ENCODE results near the gene CNTN5.
"Not testable (repeated sequence)": the region's sequence is repeated elsewhere in the genome, so short reads cannot be mapped to it uniquely, and the experiment has no call there.

Gene CNTN5

DNA sequence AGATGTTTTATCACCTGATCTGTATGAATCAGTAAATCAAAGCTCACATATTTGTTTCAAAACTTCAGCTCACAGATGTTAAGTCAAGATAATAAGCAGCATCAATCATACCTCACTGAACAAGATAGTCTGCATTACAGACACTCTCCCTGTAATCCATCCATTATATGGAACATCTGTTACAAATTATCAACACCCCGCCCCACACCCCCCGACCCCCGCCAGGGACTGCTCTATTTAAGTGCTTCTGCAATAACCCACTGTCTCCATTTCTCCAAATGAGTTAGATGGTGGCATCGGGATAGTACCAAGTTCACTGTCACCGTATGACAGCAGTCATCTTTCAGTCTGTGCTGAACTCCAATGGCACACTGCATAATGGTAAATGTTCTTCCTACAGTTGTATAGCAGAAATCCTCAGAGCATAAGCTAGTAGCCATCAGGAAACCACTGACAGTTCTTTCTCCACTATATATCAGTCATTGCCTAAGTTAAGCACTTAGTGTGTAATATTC lies 1219.3 kb downstream of the CNTN5 start:
- Histone ChIP-seq H3K23ac (ENCODE audit: low read length) (no peak overlapping the region), H3K79me2 (ENCODE audit: control insufficient read depth, insufficient read depth, low read length, poor library complexity) (no peaks in the 10 kb centered on the region), H3K79me1 (ENCODE audit: low read length) (no peaks in the 10 kb centered on the region), H3K4me2 (ENCODE audit: low read length) (no peak overlapping the region), H3K9ac (ENCODE audit: low read length) (no peak overlapping the region), H3K4me3 (ENCODE audit: low read depth, low read length) (no peak overlapping the region), H2AK5ac (ENCODE audit: low read length) (no peak overlapping the region), H3K9me3 (ENCODE audit: insufficient read depth, low read depth, low read length) (peaks cover 2% of the 10 kb centered on the region), H2BK12ac (ENCODE audit: low read length) (no peak overlapping the region), H4K8ac (ENCODE audit: low read depth, low read length) (no peak overlapping the region), H3K27me3 (ENCODE audit: insufficient read depth, low read length) (no peaks in the 10 kb centered on the region), H3K36me3 (ENCODE audit: control insufficient read depth in 1 of 2, insufficient read depth in 2 of 2, low read length in 2 of 2) (no peaks in the 10 kb centered on the region), H2AFZ (ENCODE audit: insufficient read depth, low read length, poor library complexity) (no peak overlapping the region), H2BK120ac (ENCODE audit: insufficient read depth, low read length, poor library complexity) (no peak overlapping the region), H3K27ac (ENCODE audit: low read depth, low read length) (no peak overlapping the region), H3K18ac (ENCODE audit: low read length) (no peak overlapping the region), H2BK5ac (ENCODE audit: low read depth, low read length, poor library complexity) (no peak overlapping the region), H4K91ac (ENCODE audit: low read depth, low read length) (no peak overlapping the region), H3K4me1 (ENCODE audit: control insufficient read depth in 1 of 2, insufficient read depth in 2 of 2, low read length in 2 of 2) (no peaks in the 10 kb centered on the region), H3K4ac (ENCODE audit: low read depth, low read length) (no peak overlapping the region), H4K12ac (ENCODE audit: low read depth, low read length) (no peak overlapping the region), H3K14ac (ENCODE audit: low read length) (no peak overlapping the region)
- peak in 1 of 2 donors; percentile 28 for DNase-seq
- WGBS (ENCODE audit: extremely low coverage, insufficient coverage, insufficient read length): no CpG with 5 or more reads among the region's 5 CpGs

DNA sequence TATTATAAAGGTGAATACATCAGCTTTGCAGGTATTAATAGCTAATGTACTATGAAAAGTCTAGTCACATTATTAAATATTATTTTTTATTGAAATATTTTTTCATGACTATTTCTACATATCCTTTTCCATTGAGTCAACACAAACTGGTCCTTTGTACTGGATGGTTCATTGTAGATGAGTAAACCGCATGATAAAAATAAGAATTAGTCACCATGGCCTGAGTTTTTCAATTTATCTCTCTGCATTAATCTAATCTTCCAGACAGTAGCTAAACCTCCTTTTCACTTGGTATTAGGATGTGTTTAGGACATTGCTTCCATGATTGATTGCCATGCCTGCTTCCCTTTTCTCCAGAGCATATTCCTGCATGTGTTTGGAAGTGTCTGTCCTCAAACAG lies 1227.0 kb downstream of the CNTN5 start:
- Histone ChIP-seq H3K4me2 (ENCODE audit: low read length) (no peak overlapping the region), H3K4me1 (ENCODE audit: control insufficient read depth in 1 of 2, insufficient read depth in 2 of 2, low read length in 2 of 2) (no peaks in the 10 kb centered on the region), H3K9me3 (ENCODE audit: insufficient read depth, low read depth, low read length) (no peaks in the 10 kb centered on the region), H3K36me3 (ENCODE audit: control insufficient read depth in 1 of 2, insufficient read depth in 2 of 2, low read length in 2 of 2) (no peaks in the 10 kb centered on the region), H3K9ac (ENCODE audit: low read length) (no peak overlapping the region), H2BK120ac (ENCODE audit: insufficient read depth, low read length, poor library complexity) (no peak overlapping the region), H2BK5ac (ENCODE audit: low read depth, low read length, poor library complexity) (no peak overlapping the region), H3K14ac (ENCODE audit: low read length) (no peak overlapping the region), H3K79me1 (ENCODE audit: low read length) (no peaks in the 10 kb centered on the region), H4K8ac (ENCODE audit: low read depth, low read length) (no peak overlapping the region), H3K23ac (ENCODE audit: low read length) (no peak overlapping the region), H2AK5ac (ENCODE audit: low read length) (no peak overlapping the region), H4K12ac (ENCODE audit: low read depth, low read length) (no peak overlapping the region), H3K27ac (ENCODE audit: low read depth, low read length) (no peak overlapping the region), H3K4ac (ENCODE audit: low read depth, low read length) (no peak overlapping the region), H2BK12ac (ENCODE audit: low read length) (no peak overlapping the region), H3K79me2 (ENCODE audit: control insufficient read depth, insufficient read depth, low read length, poor library complexity) (no peaks in the 10 kb centered on the region), H4K91ac (ENCODE audit: low read depth, low read length) (no peak overlapping the region), H3K18ac (ENCODE audit: low read length) (no peak overlapping the region), H3K27me3 (ENCODE audit: insufficient read depth, low read length) (no peaks in the 10 kb centered on the region), H2AFZ (ENCODE audit: insufficient read depth, low read length, poor library complexity) (no peak overlapping the region), H3K4me3 (ENCODE audit: low read depth, low read length) (no peak overlapping the region)
- no CpG with 5 or more reads among the region's 1 CpG for WGBS (ENCODE audit: extremely low coverage, insufficient coverage, insufficient read length)
- no peak for DNase-seq

DNA sequence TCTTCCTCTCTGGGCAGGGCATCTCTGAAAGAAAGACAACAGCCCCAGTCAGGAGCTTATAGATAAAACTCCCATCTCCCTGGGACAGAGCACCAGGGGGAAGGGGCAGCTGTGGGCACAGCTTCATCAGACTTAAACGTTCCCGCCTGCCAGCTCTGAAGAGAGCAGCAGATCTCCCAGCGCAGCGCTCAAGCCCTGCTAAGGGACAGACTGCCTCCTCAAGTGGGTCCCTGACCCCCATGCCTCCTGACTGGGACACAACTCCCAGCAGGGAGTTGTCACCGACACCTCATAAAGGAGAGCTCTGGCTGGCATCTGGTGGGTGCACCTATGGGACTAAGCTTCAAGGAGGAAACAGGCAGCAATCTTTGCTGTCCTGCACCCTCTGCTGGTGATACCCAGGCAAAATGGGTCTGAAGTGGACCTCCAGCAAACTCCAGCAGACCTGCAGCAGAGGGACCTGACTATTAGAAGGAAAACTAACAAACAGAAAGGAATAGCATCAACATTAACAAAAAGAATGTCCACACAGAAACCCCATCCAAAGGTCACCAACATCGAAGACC lies 1236.6 kb downstream of the CNTN5 start:
- H3K79me2 ChIP-seq (ENCODE audit: control insufficient read depth, insufficient read depth, low read length, poor library complexity); H2BK5ac ChIP-seq (ENCODE audit: low read depth, low read length, poor library complexity); H3K79me1 ChIP-seq (ENCODE audit: low read length); H3K36me3 ChIP-seq (ENCODE audit: control insufficient read depth in 1 of 2, insufficient read depth in 2 of 2, low read length in 2 of 2); H3K4ac ChIP-seq (ENCODE audit: low read depth, low read length); H3K9ac ChIP-seq (ENCODE audit: low read length); H2BK120ac ChIP-seq (ENCODE audit: insufficient read depth, low read length, poor library complexity); H3K18ac ChIP-seq (ENCODE audit: low read length); H3K23ac ChIP-seq (ENCODE audit: low read length); H4K91ac ChIP-seq (ENCODE audit: low read depth, low read length); H3K4me2 ChIP-seq (ENCODE audit: low read length); H4K12ac ChIP-seq (ENCODE audit: low read depth, low read length); H3K9me3 ChIP-seq (ENCODE audit: insufficient read depth, low read depth, low read length); H2AK5ac ChIP-seq (ENCODE audit: low read length); H4K8ac ChIP-seq (ENCODE audit: low read depth, low read length); H3K14ac ChIP-seq (ENCODE audit: low read length); H3K27ac ChIP-seq (ENCODE audit: low read depth, low read length); DNase-seq; H3K4me1 ChIP-seq (ENCODE audit: control insufficient read depth in 1 of 2, insufficient read depth in 2 of 2, low read length in 2 of 2); H2AFZ ChIP-seq (ENCODE audit: insufficient read depth, low read length, poor library complexity); H3K27me3 ChIP-seq (ENCODE audit: insufficient read depth, low read length); H3K4me3 ChIP-seq (ENCODE audit: low read depth, low read length); H2BK12ac ChIP-seq (ENCODE audit: low read length): not testable (repeated sequence)
- WGBS (ENCODE audit: extremely low coverage, insufficient coverage, insufficient read length): no CpG with 5 or more reads among the region's 6 CpGs

DNA sequence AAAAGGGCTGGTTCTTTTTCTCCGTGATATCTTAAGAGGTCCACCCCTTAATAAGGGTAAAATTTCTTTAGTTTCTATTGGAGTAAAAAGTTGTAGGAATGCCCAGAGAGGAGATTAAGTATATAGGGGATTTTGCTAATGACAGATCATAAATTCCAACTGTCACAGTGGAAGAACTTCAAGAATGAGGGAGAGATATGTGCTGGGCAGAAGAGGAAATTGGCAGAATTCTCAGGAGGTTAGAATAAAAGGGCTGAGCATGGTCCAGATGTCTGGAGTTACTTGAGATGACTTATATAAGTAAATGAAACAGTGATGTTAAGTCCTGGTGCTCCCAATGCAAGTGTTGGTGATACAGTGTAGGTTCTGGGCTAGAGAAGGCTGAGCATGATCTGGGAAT lies 1248.8 kb downstream of the CNTN5 start:
- H3K36me3 ChIP-seq (ENCODE audit: control insufficient read depth in 1 of 2, insufficient read depth in 2 of 2, low read length in 2 of 2): no peaks in the 10 kb centered on the region

More for the DNA sequence above, 1248.8 kb downstream of the CNTN5 start:
- H3K4me3 ChIP-seq (ENCODE audit: low read depth, low read length): no peak overlapping the region
- H3K27ac ChIP-seq (ENCODE audit: low read depth, low read length): no peak overlapping the region
- no peaks in the 10 kb centered on the region for H3K79me1 ChIP-seq (ENCODE audit: low read length)
- no peak overlapping the region for H3K4ac ChIP-seq (ENCODE audit: low read depth, low read length)
- no peak overlapping the region for H2BK12ac ChIP-seq (ENCODE audit: low read length)
- H2AFZ ChIP-seq (ENCODE audit: insufficient read depth, low read length, poor library complexity): no peak overlapping the region
- H3K4me2 ChIP-seq (ENCODE audit: low read length): no peak overlapping the region
- no peak overlapping the region for H2AK5ac ChIP-seq (ENCODE audit: low read length)
- H2BK120ac ChIP-seq (ENCODE audit: insufficient read depth, low read length, poor library complexity): no peak overlapping the region
- no peak overlapping the region for H3K14ac ChIP-seq (ENCODE audit: low read length)
- H3K9me3 ChIP-seq (ENCODE audit: insufficient read depth, low read depth, low read length): no peaks in the 10 kb centered on the region
- H3K79me2 ChIP-seq (ENCODE audit: control insufficient read depth, insufficient read depth, low read length, poor library complexity): no peaks in the 10 kb centered on the region
- no peak overlapping the region for H3K23ac ChIP-seq (ENCODE audit: low read length)
- no CpG with 5 or more reads among the region's 1 CpG for WGBS (ENCODE audit: extremely low coverage, insufficient coverage, insufficient read length)
- no peak overlapping the region for H4K91ac ChIP-seq (ENCODE audit: low read depth, low read length)
- no peaks in the 10 kb centered on the region for H3K27me3 ChIP-seq (ENCODE audit: insufficient read depth, low read length)
- H4K8ac ChIP-seq (ENCODE audit: low read depth, low read length): no peak overlapping the region
- H3K18ac ChIP-seq (ENCODE audit: low read length): no peak overlapping the region
- H2BK5ac ChIP-seq (ENCODE audit: low read depth, low read length, poor library complexity): no peak overlapping the region
- H4K12ac ChIP-seq (ENCODE audit: low read depth, low read length): no peak overlapping the region
- no peaks in the 10 kb centered on the region for H3K4me1 ChIP-seq (ENCODE audit: control insufficient read depth in 1 of 2, insufficient read depth in 2 of 2, low read length in 2 of 2)
- no peak overlapping the region for H3K9ac ChIP-seq (ENCODE audit: low read length)
- no peak for DNase-seq
